Measurements from ENCODE around the gene CASR. TPM values are rescaled to one million over a fixed set of nuclear protein-coding genes. Genes with fewer than 3 reads are reported as not detected.

Gene CASR
- total RNA-seq, 1 experiment from 2014 or later = not detected

DNA sequence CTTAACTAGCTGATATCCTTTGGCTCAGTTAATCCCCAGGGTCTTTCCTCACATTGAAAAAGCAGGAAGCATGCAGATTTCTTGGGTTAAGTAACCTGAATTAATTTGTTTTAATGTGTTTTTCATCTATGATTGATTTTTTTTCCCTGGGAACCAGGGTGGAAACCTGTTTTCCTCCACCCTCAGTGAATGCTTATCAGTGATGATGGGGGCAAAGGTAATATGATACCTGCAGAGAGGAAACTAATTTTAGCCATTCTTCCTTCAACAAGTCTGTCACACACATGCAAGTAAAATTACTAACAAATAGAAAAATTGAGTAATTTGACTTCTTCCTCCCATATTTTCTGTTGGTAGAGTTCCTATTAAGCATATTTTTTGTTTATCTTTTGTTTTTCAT lies 5.9 kb downstream of the CASR start:
- Histone ChIP-seq H3K36me3 (ENCODE audit: insufficient read depth, low read length, poor library complexity, severe bottlenecking) (no peaks in the 10 kb centered on the region), H3K4me1 (ENCODE audit: insufficient read depth, low read length, poor library complexity, severe bottlenecking) (no peaks in the 10 kb centered on the region), H3K4me3 (ENCODE audit: low read depth, low read length, poor library complexity, severe bottlenecking) (no peak overlapping the region), H3K9me3 (ENCODE audit: low read depth, low read length, poor library complexity, severe bottlenecking) (no peaks in the 10 kb centered on the region), H3K27ac (ENCODE audit: low read depth, low read length, poor library complexity, severe bottlenecking) (no peak overlapping the region), H3K27me3 (replicated peaks; ENCODE audit: insufficient read depth, low read depth, low read length, poor library complexity) (peaks cover 75% of the 10 kb centered on the region)
- DNase-seq (ENCODE audit: low spot score) = no peak
- ChIA-PET CTCF (no interaction called here), POLR2A (ENCODE audit: low non-redundant PET) (no interaction called here)
- TF ChIP-seq CTCF (conservative IDR thresholded peaks at IDR 0.05; ENCODE audit: low read depth, low read length) (no peak), EZH2 (IDR thresholded peaks at IDR 0.05; ENCODE audit: borderline replicate concordance, low read depth, low read length, poor library complexity, severe bottlenecking) (no peak)
- no TSS peak for BruUV-seq (replicated peaks)
- intact Hi-C loops (cut with micrococcal nuclease; ENCODE audit: unreplicated experiment) = no loop called here

DNA sequence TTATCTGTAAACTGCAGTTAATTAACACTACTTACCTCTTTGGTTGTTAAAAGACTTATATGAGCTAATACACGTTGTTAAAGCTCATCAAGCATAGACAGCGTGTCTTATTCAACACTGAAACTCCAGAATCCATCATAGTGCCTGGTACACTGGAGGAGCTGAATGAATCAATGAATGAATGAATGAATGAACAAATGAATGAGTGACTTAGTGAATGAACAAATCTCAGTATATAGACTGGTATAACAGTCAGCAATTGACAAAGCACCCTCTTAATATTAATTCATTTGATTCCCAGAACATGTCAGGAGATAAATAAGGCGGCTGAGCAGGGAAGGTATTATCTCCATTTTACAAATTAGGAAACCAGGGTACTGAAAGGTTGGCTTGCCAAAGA lies 7.1 kb downstream of the CASR start:
- H3K36me3 ChIP-seq (ENCODE audit: insufficient read depth, low read length, poor library complexity, severe bottlenecking) = no peaks in the 10 kb centered on the region
- no peak overlapping the region for H3K27ac ChIP-seq (ENCODE audit: low read depth, low read length, poor library complexity, severe bottlenecking)
- no TSS peak for BruUV-seq (replicated peaks)
- intact Hi-C loops (cut with micrococcal nuclease; ENCODE audit: unreplicated experiment) = no loop called here
- POLR2A ChIA-PET (ENCODE audit: low non-redundant PET) = no interaction called here
- no peaks in the 10 kb centered on the region for H3K9me3 ChIP-seq (ENCODE audit: low read depth, low read length, poor library complexity, severe bottlenecking)
- no peaks in the 10 kb centered on the region for H3K4me1 ChIP-seq (ENCODE audit: insufficient read depth, low read length, poor library complexity, severe bottlenecking)
- H3K4me3 ChIP-seq (ENCODE audit: low read depth, low read length, poor library complexity, severe bottlenecking) = no peak overlapping the region
- no peak for TF ChIP-seq EZH2 (IDR thresholded peaks at IDR 0.05; ENCODE audit: borderline replicate concordance, low read depth, low read length, poor library complexity, severe bottlenecking)
- peaks cover 64% of the 10 kb centered on the region for H3K27me3 ChIP-seq (replicated peaks; ENCODE audit: insufficient read depth, low read depth, low read length, poor library complexity)
- CTCF ChIA-PET = no interaction called here
- DNase-seq (ENCODE audit: low spot score) = no peak

- no peaks in the 10 kb centered on the region for H3K36me3 ChIP-seq (ENCODE audit: insufficient read depth, low read length, poor library complexity, severe bottlenecking)
- DNase-seq (ENCODE audit: low spot score) = no peak
- H3K27ac ChIP-seq (ENCODE audit: low read depth, low read length, poor library complexity, severe bottlenecking) = no peak overlapping the region
- H3K9me3 ChIP-seq (ENCODE audit: low read depth, low read length, poor library complexity, severe bottlenecking) = no peaks in the 10 kb centered on the region
- ChIA-PET POLR2A (ENCODE audit: low non-redundant PET) (no interaction called here), CTCF (no interaction called here)
- intact Hi-C loops (cut with micrococcal nuclease; ENCODE audit: unreplicated experiment) = no loop called here
- no TSS peak for BruUV-seq (replicated peaks)
- TF ChIP-seq EZH2 (IDR thresholded peaks at IDR 0.05; ENCODE audit: borderline replicate concordance, low read depth, low read length, poor library complexity, severe bottlenecking) (no peak), CTCF (conservative IDR thresholded peaks at IDR 0.05; ENCODE audit: low read depth, low read length) (no peak)
- no peak overlapping the region for H3K4me3 ChIP-seq (ENCODE audit: low read depth, low read length, poor library complexity, severe bottlenecking)
- H3K4me1 ChIP-seq (ENCODE audit: insufficient read depth, low read length, poor library complexity, severe bottlenecking) = no peaks in the 10 kb centered on the region
- H3K27me3 ChIP-seq (replicated peaks; ENCODE audit: insufficient read depth, low read depth, low read length, poor library complexity) = peaks cover 12% of the 10 kb centered on the region
Measured at GRCh38 chr3:122198966-122199365, 15.5 kb downstream of the CASR start.

- ChIA-PET CTCF (no interaction called here), POLR2A (ENCODE audit: low non-redundant PET) (no interaction called here)
- Histone ChIP-seq H3K27ac (ENCODE audit: low read depth, low read length, poor library complexity, severe bottlenecking) (no peak overlapping the region), H3K27me3 (replicated peaks; ENCODE audit: insufficient read depth, low read depth, low read length, poor library complexity) (peaks cover 10% of the 10 kb centered on the region), H3K4me1 (ENCODE audit: insufficient read depth, low read length, poor library complexity, severe bottlenecking) (no peaks in the 10 kb centered on the region), H3K4me3 (ENCODE audit: low read depth, low read length, poor library complexity, severe bottlenecking) (no peak overlapping the region), H3K9me3 (ENCODE audit: low read depth, low read length, poor library complexity, severe bottlenecking) (no peaks in the 10 kb centered on the region), H3K36me3 (ENCODE audit: insufficient read depth, low read length, poor library complexity, severe bottlenecking) (no peaks in the 10 kb centered on the region)
- no TSS peak for BruUV-seq (replicated peaks)
- no peak for DNase-seq (ENCODE audit: low spot score)
- intact Hi-C loops (cut with micrococcal nuclease; ENCODE audit: unreplicated experiment) = no loop called here
- TF ChIP-seq CTCF (conservative IDR thresholded peaks at IDR 0.05; ENCODE audit: low read depth, low read length) (no peak), EZH2 (IDR thresholded peaks at IDR 0.05; ENCODE audit: borderline replicate concordance, low read depth, low read length, poor library complexity, severe bottlenecking) (no peak)
Measured at GRCh38 chr3:122199552-122199951, 16.1 kb downstream of the CASR start.

Measured in A673 (cell line).